ENCODE measurements around the gene CDH18.

Gene CDH18

DNA sequence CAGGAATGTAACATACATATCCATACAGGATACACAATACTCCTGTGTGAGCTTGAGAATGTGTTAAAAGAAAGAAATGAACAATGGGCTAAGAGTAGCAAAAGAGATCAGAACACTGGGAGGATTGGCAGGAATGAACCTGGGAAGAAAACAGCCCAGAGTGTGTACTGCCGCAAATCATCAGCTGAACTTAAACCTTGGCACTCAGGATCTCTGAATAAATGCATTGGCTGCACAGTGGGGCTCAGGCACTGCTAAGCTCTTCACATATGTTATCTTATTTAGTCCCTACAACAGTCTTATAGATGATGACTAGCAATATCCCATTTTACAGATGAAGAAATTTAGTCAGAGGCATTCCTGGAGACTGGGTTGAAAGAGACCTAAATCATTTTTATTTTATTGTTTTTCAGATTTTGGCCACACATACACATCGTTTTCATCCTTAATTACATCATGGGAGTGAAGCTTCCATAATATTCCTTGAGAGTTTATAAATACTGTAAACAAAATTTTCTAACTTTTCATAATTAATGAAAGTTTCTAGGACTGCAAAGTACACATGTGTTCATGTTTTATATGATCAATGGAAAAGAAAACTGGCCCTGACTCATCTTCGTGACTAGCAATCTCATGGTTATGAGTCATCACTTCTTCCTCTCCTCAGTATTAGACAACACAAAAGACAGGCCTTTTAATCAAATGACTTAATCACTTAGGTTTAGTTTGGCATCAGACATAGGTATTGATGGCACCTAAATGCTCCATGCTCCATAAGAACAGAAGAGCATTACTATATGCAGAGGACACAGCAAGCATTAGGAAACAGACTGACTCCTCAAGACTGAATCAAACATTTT lies 59.2 kb downstream of the CDH18 start:
- peak; percentile 36 to 70 for DNase-seq

DNA sequence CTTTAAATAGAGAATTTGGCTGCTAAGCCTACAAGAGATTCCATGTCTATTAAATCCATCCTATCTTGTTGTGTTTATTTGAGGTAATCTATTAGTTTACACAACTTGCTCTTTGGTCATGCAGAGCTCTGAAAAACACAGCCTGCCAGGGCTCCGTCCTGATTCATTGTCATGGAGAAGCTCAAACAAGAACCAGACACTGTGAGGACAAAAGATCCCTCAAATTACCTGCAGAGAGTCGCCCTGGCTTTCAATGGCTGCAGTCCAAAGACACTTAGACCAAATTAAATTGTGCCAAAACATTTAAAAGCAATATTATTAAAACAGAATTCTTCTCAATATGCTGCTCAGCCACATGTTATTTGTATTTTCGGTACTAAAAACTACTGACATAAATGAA lies 60.1 kb downstream of the CDH18 start:
- peak; percentile 34 to 48 for DNase-seq

DNA sequence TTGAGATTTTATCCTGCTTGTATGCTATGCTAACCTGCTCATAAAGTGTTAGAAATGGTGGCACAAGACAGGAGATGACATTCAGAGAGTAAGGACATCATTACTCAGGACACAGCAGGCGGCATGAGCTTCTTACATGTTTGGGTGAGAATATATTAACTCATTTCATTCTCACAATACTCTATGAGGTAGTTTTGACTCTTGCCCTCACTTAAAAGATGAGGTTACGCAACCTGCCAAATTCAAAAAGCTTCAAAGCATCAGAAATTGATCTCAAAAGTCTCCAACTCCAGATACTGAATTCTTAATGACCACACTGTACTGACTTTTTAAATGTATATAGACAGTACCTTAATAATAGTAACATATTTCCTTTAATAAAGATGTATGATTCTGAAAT lies 60.8 kb downstream of the CDH18 start:
- DNase-seq = no peak

DNA sequence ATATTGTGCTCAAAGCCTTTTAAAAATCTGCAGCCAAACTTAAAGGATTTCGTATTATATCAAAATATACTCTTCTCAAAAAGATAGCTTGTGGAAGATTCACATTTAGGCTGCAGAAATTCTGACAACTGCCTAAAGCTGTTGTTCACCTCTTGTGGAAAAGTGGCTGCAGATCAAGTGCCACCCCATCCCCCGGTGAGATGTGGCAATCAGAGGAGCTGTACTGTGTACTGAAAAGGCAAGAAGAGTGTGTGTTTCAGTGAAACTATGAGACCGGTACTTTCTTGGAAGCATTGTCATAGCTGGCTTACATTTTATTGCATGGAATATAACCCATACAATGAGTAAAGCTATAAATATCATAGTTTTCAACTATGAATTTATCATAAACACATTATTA lies 64.3 kb downstream of the CDH18 start:
- no peak for DNase-seq

DNA sequence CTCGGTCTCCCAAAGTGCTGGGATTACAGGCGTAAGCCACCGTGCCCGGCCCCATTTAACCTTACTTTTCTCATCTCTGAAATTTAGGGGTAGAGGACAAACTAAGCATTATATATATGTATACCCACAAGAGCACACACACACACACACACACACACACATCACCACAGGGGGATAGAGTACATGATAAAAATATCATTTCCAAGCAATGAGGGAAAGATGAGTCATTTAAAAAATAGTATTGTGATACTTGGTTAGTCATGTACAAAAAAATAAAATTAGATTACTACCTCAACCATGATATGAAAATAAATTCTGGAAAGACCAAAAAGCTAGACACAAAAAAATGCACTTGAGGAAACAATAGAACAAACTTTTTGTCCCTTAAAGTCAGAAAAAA lies 67.2 kb downstream of the CDH18 start:
- no peak for DNase-seq

DNA sequence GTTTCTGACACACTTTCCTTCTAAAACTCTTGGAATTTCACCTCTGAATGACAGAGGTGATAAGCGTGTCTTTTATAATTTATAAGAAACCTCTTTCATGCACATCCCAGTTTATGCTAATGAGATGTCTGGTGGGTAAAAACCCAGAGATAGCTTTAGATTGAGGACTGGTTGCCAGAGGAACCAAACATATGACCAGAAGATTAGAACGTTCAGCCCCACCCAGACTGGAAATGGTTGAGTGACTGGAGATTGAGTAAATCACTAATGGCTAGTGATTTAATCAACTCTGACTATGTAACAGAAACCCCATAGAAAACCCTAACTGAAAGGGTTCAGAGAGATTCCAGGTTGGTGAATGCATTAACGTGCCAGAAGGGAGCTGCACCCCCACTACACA lies 69.2 kb downstream of the CDH18 start:
- no peak for DNase-seq

DNA sequence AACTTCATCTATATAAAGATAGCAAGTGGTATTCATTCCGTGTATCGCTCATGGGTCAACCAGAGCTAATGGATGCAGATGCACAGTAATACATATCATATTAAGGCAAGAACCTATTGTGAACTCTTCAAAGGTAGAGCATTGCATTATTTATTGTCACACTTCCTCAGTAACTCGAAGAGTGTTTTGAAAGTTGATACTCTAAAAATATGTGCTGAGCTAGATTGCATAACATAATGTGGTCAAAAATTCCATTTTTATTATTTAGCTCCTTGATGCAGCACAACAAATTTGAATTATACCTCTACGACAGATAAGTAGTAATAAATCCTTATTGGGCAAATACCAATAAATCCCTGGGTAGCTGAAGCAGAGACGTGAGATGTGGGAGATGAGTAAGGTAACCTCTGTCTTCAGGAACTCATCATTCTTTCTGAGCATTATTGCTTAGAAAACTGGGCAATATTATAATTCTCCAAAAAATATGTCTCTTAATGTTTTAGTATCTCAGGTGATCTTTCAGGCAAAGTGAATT lies 70.3 kb downstream of the CDH18 start:
- DNase-seq = no peak

DNA sequence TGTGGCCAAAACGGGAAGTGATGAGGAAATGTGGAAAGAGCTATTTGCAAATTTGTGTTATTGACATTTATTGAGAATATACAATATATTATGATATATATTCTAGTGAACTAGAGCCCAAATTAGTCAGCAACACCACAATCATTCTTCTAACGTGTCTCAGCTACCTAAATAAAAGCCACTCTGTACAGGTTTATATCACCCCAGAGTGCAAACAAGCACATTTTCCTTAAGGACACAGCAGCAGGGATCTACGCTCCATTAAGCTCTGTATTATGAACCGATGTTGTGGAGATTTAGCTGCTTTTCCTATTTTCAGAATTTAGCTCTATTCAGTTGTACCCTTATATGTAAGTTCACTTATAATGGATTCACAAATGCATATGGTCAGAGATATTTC lies 77.9 kb downstream of the CDH18 start:
- DNase-seq = no peak

DNA sequence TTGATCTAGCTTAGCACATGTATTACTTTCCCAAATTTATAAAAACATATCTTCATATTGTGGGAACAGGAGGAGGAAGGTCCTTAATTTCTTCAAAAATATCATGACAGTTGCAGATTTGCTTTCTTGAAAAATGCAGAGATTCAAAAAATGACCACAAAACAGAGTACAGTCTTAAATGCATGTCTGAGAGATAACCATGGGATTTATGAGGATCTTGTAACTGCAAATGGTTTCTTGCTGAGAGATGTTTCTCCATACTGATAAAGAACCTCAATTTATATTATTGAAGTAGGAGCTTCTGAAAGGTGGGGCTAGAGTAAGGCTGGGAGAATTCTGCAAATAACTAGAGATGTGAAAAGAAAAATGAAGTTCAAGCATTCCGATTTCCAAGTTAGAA lies 83.2 kb downstream of the CDH18 start:
- DNase-seq = no peak

DNA sequence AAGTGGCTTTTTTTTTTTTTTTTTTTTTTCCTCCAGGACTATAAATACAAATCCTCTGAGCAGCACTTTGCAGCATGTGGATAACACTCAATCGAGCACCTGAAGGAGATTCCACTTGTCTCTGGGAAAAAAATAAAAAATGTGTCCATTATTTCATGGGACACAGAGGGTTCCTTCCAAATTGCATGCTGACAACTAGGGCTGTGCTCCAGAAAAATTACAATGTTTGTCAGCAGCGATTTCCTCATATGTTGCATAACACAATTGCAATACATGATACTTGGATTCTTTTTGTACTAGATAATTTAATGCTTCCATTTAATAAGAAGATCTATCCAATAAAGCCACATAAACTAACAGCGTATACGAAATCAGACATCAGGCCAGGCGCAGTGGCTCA lies 84.4 kb downstream of the CDH18 start:
- DNase-seq = no peak

DNA sequence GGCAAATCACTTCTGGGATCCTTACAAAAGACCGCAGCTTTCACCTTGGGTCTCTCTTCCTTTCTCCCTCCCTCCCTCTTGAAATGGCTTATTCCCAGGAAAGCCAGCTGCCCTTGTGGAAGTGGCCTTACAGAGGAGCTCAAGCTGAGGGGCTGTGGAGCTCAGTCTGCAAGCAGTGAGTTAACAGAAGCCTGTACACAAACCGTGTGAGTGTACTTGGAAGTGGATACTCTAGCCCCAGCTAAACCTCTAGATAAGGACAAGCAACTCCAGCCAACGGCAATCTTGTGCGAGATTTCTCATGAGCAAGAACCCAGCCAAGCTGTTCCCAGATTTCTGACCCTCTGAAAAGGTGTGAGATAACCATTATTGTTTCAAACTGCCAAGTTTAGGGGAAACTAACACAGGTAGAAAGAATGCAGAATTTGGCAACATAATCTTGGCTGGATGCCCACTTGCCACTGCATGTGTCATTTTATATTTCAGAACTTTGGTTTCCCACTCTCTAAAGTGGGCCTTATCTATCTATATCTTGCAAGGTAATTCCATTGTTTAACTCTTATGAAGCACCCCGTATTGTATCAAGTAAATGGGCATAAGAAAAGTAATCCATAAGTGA lies 85.6 kb downstream of the CDH18 start:
- peak in 1 of 2 experiments; percentile 59 for DNase-seq

DNA sequence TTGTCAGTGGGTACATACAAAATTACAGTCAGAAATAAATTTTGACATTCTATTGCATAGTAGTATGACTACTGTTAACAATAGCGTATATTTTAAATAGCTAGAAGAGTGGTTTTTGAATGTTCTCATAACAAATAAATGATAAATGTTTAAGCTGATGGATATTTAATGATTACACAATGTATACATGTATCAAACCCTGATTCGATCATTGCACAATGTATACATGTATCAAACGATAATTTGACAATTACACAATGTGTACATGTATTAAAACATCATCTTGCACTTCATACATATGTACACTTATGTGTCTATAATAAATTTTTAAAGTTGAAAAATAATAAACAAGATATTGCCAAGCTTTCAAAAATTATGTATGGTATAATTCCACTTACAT lies 87.7 kb downstream of the CDH18 start:
- no peak for DNase-seq

DNA sequence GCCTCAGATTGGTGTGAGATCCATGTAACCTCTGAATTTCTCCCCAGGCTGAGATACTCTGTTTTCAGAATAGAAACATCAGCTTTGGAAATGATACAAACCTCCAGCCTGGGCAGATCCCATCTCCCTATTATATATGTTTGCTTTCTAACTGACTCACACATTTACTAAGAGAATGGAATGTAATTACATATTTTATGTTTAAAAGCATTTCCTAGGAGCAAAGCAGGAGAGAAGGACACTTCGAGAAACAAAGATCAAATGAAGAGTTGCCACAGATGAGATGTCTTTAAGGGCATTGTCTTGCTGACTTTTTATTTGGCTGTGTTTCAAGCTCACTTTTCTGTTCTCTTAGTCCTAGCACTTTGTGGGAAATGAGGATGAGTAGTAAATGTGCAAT lies 96.3 kb downstream of the CDH18 start:
- no peak for DNase-seq

DNA sequence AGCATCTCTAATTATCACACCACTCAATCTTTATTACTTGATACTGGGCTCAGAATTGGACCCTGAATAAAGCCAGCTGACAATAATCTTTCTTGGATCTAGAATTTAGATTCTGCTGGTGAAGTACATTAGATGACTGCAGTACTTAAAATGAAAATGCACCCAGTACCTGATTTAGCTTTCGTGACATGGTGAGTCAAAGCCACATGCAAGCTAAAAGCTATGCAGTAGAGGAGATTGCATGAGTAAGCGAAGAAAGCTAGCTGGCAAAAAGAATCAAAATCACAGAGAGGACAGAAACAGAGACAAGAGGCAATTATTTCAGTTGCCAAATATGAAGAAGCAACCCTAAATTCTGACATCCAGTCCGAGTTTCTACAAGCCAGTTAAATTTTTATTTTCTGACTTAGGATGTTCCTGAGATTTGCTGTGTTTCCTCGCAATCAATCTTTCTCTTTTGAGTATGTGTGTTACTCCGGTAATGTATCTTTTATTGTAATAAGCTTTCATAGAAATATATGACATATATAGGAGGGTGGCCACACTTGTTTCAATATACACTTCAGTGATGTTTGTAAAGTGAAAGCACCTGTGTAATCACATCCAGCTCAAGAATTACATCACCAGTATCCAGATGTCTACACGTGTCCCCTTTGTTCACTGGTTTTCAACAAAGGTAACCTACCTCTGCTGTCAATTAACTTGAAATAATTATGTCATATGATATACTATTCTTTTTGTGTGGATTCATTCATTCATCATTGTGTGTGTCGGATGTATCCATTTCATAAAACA lies 101.7 kb downstream of the CDH18 start:
- DNase-seq = peak in 1 of 2 experiments; percentile 45

DNA sequence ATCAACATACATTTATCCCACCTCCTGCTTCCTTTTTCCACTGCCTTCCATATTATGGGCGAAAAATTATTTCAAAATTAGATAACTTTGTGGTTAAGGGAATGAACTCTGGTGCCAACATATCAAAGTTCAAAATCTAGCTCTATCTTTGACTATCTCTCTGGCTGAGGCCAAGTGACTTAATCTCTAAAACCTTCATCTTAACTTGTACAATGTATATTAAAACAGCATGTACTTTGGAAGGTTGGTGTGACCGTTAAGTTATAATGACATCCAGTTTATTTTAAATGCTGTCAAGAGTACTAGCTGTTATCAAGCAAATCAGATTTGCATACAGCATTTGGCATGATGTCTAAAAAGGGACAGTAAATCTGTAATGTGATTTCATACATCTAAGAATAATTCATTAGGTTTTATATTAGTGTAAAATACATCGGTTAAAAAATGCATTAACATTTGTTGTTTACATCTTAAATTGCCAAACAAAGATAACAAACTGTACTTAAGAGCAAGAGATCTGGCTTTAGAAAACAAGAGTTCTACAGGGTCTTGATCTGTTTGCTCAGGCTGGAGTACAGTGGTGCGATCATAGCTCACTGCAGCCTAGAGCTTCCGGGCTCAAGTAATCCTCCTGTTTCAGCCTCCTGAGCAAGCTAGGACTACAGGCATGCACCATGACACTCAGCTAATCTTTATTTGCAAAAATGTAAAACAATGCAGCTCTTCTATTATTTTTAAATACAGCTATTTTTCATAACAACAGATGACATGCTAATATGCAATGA lies 102.8 kb downstream of the CDH18 start:
- DNase-seq = no peak

DNA sequence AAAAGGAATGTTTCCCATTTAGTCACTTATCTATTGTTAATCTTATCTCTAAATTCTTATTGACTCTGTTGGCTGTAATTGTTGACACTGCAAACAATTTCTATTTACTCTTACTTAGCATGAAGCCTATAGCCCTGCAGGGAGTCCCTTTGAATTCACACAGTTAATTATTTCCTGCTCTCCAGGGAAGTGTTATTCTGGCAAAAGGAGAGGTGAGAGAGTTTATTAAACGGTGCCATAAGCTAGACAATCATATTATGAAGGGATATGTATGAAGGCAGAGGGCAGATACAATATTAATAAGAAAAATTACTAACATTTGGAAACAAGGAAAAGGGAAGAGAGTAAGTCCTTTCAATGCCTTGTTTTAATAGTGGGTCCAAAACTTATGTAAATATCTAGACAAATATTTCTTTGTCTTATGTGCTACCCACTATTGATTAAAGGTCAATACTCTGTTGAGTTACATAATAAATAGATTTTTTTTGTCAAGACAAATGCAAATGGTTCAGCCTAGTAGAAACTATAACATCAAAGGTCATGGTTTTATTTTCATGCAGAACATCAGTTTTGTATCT lies 107.1 kb downstream of the CDH18 start:
- peak in 1 of 2 experiments; percentile 61 for DNase-seq

DNA sequence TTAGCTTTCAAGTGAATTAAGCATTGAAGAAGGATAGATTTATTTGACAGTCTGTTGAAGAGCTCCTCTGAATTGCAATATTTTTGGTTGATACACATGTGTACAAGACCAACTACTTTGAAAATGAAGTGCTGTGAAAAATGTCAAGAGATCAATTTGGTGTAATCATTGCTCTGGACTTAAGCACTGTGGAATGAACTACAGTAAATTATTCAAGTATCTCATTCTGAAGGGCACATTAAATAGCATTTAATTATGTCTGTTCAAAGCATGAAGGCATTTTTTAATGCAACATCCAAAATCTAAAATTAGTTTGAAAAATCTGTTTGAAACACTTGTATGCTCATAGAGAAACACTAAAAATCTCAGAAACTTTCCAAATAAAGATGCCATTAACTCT lies 107.5 kb downstream of the CDH18 start:
- no peak for DNase-seq

DNA sequence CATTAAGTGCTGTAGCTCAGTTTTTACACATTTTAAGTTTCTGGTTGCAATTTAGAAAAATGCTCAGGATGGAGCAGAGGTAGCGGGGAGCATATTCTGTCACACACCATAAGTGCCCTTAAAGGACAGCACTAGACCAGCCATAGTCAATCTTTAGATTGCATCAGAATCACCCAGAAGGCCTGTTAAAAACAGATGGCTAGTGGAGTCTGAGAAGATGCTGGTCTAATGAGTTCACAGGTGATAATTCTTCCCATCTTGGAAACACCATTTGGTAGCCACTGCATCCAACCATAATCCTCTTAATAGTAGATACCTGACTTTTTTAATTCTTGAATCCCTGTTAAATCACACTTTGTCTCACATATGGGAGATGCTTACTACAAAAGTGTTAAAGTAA lies 113.2 kb downstream of the CDH18 start:
- no peak for DNase-seq

DNA sequence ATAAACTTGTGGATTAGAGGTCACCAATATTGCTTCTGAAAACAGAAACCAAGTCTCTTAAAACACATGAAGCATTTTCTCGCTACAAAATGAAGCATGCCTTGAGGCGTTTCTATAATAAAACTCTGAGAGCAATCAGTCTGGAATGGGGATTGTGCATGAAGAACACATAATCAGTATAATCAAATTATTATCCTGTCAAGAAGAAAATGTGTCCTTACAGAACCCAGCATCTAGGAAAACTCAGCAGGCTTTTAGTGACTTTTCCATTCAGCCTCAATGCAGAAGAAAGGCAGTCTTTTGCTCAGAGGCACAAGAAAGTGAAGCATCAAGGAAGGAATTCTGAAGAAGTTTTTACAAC lies 121.9 kb downstream of the CDH18 start:
- no peak for DNase-seq

DNA sequence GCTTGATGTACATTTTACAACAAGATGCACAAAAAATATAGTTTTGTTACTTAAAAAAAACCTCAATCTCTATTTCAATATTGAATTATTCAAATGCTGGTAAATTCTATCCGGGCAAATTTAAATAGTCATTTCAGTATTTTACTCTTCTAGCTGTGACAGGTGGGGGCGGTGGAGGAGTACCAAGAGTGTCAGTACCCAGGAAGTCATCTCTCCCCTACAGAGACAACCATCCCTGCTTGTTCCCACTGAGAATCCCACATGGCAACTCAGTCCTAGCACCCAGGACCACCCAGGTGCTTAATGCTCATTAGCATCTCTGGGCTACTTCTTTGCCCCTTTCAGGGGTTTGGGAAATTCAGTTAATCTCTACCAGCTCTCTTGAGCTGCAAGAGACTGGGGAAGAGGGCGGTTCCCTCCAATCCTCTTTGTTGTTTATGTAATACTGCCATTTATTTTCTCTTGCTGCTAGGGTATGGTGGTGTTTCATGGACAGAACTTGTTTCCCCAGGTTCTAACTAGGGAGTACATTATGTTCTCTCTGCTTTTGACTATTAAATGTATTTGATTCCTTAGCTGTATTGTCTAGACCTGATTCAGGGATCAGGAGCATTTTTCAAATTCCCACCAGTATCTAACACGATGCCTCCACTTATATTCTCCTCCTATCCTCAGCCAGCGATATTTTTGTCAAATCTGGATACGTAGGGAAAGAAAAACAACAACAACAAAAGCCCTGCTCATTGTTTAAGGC lies 122.5 kb downstream of the CDH18 start:
- DNase-seq = no peak

DNA sequence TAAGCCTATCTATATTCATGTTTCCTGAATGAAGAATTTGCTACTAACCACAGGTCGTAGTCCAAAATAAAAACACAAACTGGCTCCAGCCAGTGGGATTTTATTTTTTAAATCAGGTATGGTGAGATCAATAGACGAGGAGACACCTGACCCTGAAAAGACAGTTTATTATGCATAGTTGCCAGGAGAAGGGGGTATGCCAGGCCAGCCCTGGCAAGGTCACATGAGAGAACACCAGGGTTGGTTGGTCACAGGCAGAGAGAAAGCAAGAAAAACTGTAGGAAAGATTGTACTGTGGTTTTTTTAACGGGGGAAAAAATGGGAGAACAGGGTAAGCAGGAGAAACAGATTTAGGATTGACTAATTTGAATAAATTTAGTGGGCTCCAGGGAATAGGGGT lies 125.3 kb downstream of the CDH18 start:
- no peak for DNase-seq

DNA sequence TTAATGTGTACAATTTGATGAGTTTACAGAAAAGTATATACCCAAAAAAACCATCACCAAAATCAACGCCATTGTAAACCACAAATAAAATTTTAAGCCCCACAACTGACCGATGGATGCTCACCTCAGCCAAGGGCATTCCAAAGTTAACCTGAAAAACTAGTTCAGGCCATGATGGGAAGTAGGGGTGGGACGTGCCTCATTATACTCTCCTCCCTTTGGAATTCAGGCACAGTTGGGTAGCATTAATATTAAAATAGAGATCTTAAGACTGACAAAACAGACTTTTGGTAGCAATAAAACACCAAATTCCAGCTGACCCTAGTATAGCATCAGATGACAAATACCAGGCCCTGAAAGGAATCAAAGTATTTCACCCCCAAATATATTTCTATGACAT lies 129.0 kb downstream of the CDH18 start:
- no peak for DNase-seq
